Retinal pigment epithelial cell (primary cell): ENCODE measurements around the gene PURA.

Experiments used
- DNase-seq: peaks from one replicate; pipeline ENCODE4 v3.0.0-alpha.2; 2010; ENCODE audit warnings: low read depth
- H3K4me3 ChIP-seq: 2 replicates; pipeline ENCODE4 v1.5.1; 2011; ENCODE audit warnings: mild to moderate bottlenecking, low read length, control low read depth, moderate library complexity
- CTCF ChIP-seq: conservative IDR thresholded peaks from 2 replicates; pipeline ENCODE4 v1.5.1; 2011; ENCODE audit warnings: low read depth, low read length, control low read depth, inconsistent platforms

The PURA gene

GRCh38 chr5:140113180-140113698 is 670 bp upstream of the PURA start:
- peak overlapping the region; percentile 70 for H3K4me3 ChIP-seq
- no peak for TF ChIP-seq CTCF
- DNase-seq = no peak

GRCh38 chr5:140114341-140115185 is 654 bp downstream of the PURA start:
- no peak for TF ChIP-seq CTCF
- peak overlapping the region; percentile 70 for H3K4me3 ChIP-seq
- no peak for DNase-seq

- no peak for TF ChIP-seq CTCF
- DNase-seq = no peak
- peak overlapping the region; percentile 70 for H3K4me3 ChIP-seq
Measured at GRCh38 chr5:140115186-140115500, 1.2 kb downstream of the PURA start.

GRCh38 chr5:140116716-140117115 is 2.8 kb downstream of the PURA start:
- TF ChIP-seq CTCF = peak; percentile 5
- H3K4me3 ChIP-seq = no peak overlapping the region
- no peak for DNase-seq

GRCh38 chr5:140117523-140117922 is 3.6 kb downstream of the PURA start:
- TF ChIP-seq CTCF = no peak
- no peak for DNase-seq

GRCh38 chr5:140118302-140118936 is 4.5 kb downstream of the PURA start:
- TF ChIP-seq CTCF = no peak
- no peak for DNase-seq
- H3K4me3 ChIP-seq = no peak overlapping the region

More at GRCh38 chr5:140117523-140117922, 3.6 kb downstream of the PURA start:
- no peak overlapping the region for H3K4me3 ChIP-seq
